GM12891 (cell line): ENCODE results near the gene CERK.

Experiments
- PAX5 ChIP-seq: IDR thresholded peaks from 2 replicates; pipeline ENCODE4 v1.6.1; 2011; ENCODE audit warnings: low read length, moderate library complexity, mild to moderate bottlenecking; ENCODE audit not compliant: insufficient read depth, severe bottlenecking
- POLR2A ChIP-seq: IDR thresholded peaks from 2 replicates; pipeline ENCODE4 v1.6.1; 2011; ENCODE audit warnings: low read depth, low read length, control low read depth
- POLR2AphosphoS5 ChIP-seq: IDR thresholded peaks from 2 replicates; pipeline ENCODE4 v1.6.1; 2011; ENCODE audit warnings: low read depth, low read length, control low read depth
- POU2F2 ChIP-seq: IDR thresholded peaks from 2 replicates; pipeline ENCODE4 v1.6.1; 2011; ENCODE audit warnings: low read depth, mild to moderate bottlenecking, control low read depth, low read length, moderate library complexity
- SPI1 ChIP-seq: IDR thresholded peaks from 2 replicates; pipeline ENCODE4 v1.6.1; 2011; ENCODE audit warnings: low read depth, low read length, control low read depth
- TAF1 ChIP-seq: IDR thresholded peaks from 2 replicates; pipeline ENCODE4 v1.6.1; 2011; ENCODE audit warnings: low read depth, low read length, control low read depth

GRCh38 chr22:46781291-46781690, 43.2 kb upstream of the CERK start:
- TF ChIP-seq TAF1 (no peak), POLR2A (no peak), POLR2AphosphoS5 (no peak), POU2F2 (no peak), SPI1 (no peak), PAX5 (no peak)
